Stimulated activated naive CD4-positive, alpha-beta T cell (primary cell): ENCODE data around the gene ZNF100.
"Not testable (repeated sequence)": the region's sequence is repeated elsewhere in the genome, so short reads cannot be mapped to it uniquely, and the experiment has no call there.

Source experiments
- DNase-seq, 6 experiments: peaks; one replicate each; lab custom pipeline; 2025; lab: John Stamatoyannopoulos, UW

The ZNF100 gene

GRCh38 chr19:21767065-21767800 is at the start of gene ZNF100:
Gene ZNF100 (minus strand): TSS chr19:21767579. CDS start chr19:21767429, 150 bp downstream.
- peak; percentile 70 to 86 (median 78) for DNase-seq

DNA sequence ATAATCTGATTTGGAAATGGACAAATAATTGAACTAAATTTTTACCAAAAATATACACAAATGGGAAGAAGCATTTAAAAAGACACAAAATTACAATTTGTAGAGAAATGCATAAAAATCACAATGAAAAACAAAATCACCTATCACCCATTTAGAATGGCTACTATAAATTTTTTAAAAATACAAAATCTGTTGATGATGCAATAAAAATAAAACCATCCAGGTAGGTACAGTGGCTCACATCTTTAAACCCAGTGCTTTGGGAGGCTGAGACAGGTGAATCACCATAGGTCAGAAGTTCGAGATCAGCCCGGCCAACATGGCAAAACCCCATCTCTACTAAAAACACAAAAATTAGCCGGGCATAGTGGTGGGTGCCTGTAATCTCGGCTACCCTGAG is 45.1 kb upstream of the ZNF100 start:
- no peak for DNase-seq

DNA sequence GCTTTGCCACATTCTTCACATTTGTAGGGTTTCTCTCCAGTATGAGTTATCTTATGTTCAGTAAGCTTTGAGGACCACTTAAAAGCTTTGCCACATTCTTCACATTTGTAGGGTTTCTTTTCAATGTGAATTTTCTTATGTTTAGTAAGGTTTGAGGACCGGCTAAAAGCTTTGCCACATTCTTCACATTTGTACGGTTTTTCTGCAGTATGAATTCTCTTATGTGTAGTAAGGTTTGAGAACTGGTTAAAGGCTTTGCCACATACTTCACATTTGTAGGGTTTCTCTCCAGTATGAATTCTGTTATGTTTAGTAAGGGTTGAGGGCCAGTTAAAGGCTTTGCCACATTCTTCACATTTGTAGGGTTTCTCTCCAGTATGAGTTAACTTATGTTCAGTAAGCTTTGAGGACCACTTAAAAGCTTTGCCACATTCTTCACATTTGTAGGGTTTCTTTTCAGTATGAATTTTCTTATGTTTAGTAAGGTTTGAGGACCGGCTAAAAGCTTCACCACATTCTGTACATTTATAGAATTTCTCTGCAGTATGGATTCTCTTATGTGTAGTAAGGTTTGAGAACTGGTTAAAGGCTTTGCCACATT is 41.1 kb upstream of the ZNF100 start:
- not testable (repeated sequence) for DNase-seq

DNA sequence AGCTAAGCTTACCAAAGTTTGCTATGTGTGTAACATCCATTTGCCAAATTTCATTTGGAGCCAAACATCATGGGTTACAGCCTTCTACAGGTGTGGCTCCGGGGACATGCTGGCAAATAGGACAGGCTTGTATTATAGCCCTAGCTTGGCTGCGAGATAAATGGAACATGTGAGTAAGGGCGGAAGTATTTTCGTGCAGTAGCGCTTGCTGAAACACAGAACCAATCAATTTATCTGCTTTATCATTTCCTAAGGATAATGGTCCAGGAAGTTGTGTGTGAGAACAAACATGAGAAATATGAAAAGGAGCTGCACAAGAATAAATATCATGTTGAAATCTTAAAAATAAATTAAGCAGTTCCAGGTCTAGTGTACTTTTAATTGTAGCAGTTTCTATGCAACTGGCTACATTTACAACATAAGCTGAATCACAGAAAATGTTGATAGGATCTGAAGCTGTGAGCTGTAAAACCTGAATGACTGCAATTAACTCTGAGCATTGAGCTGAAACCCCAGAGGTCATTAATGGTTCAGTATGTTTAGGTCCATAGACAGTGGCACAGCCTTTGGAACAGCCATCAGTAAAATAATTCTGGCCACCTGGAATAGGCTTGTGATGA is 22.2 kb upstream of the ZNF100 start:
- DNase-seq = no peak

- DNase-seq = no peak
Measured at GRCh38 chr19:21786936-21787335, 19.6 kb upstream of the ZNF100 start.

DNA sequence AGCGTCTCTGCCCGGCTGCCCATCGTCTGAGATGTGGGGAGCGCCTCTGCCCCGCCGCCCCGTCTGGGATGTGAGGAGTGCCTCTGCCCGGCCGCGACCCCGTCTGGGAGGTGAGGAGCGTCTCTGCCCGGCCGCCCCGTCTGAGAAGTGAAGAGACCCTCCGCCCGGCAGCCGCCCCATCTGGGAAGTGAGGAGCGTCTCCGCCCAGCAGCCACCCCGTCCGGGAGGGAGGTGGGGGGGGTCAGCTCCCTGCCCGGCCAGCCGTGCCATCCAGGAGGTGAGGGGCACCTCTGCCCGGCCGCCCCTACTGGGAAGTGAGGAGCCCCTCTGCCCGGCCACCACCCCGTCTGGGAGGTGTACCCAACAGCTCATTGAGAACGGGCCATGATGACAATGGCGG is 8.4 kb upstream of the ZNF100 start:
- DNase-seq = not testable (repeated sequence)

DNA sequence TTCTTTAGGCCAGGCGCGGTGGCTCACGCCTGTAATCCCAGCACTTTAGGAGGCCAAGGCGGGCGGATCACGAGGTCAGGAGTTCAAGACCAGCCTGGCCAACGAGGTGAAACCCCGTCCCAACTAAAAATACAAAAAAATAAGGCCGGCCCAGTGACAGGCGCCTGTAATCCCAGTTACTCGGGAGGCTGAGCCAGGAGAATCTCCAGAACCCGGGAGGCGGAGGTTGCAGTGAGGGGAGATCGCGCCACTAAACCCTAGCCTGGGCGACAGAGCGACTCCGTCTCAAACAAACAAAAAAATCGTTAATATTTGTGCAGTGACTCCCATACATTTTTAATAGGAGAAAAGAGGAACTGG is 694 bp downstream of the ZNF100 start:
- DNase-seq = peak in 1 of 6 experiments; percentile 11

DNA sequence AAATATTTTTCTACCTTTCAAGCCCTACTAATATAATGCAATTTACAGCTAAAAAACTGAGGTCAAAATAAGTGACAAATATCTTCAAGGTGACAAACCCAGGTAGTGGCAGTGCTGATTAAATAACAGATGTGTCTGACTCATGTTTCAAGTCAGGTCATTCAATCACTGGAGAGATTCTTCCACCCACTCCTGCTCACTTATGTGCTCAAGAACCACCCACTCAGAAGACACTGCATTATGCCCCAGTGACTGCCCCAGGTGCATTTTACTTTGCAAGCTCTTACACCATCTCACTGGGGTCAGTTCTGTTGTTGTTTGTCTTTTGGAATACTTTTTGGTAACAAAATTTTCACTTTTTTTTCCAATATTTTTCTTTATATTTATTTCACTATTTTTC is 2.2 kb downstream of the ZNF100 start:
- DNase-seq = no peak

DNA sequence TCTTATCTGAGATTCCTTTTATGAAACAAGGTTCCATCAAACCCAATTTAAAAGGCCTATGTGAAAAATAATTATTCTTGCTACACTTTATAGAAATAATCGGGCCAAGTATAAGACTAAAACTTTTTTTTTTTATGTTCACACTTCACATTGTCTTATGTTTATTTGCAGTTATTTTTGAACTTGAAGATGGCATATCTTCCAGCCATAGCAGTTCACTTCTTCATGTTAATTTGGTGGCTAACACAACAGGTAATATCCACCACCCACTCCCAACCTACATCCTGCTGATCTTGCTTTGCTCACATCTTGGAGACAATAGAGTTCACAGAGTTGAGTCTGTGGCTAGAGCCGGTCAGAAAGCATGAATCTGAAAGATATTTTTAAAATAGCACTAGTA is 5.8 kb downstream of the ZNF100 start:
- DNase-seq = not testable (repeated sequence)

DNA sequence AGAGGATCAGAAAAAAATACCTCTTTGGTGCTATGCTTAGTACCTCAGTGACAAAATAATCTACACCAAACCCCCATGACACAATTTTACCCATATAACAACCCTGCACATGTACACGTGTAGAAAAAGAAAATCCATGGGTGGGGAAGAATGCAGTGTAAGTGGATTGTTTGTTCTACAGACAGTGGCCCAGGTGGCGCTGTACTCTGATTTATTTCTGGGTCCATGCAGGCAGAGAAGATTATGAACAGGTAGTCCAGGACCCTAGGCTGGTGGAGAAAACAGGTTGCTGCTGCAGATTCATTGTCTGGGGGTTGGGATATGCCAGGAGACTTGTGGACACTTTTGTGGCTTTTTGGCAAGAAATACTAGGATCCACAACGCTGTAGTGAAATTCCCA is 9.1 kb downstream of the ZNF100 start:
- DNase-seq = no peak

GRCh38 chr19:21755555-21755954 is 11.8 kb downstream of the ZNF100 start:
- not testable (repeated sequence) for DNase-seq

DNA sequence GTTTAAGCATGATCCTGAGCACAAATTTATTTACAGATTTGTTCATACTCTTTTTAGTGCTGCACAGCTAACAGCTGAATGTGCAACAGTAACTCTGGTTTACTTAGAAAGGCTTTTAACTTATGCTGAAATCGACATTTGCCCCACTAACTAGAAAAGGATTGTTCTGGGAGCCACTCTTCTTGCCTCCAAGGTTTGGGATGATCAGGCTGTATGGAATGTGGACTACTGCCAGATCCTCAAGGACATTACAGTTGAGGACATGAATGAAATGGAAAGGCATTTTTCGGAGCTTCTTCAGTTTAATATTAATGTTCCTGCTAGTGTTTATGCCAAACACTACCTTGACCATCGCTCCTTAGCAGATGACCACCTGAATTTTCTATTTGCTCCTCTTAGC is 16.0 kb downstream of the ZNF100 start:
- no peak for DNase-seq

- DNase-seq = no peak
Measured at GRCh38 chr19:21750586-21751128, 16.7 kb downstream of the ZNF100 start.

- no peak for DNase-seq
Measured at GRCh38 chr19:21749090-21749489, 18.3 kb downstream of the ZNF100 start.

GRCh38 chr19:21748088-21748487 is 19.3 kb downstream of the ZNF100 start:
- no peak for DNase-seq

- DNase-seq = no peak
Measured at GRCh38 chr19:21740559-21740958, 26.8 kb downstream of the ZNF100 start.

DNA sequence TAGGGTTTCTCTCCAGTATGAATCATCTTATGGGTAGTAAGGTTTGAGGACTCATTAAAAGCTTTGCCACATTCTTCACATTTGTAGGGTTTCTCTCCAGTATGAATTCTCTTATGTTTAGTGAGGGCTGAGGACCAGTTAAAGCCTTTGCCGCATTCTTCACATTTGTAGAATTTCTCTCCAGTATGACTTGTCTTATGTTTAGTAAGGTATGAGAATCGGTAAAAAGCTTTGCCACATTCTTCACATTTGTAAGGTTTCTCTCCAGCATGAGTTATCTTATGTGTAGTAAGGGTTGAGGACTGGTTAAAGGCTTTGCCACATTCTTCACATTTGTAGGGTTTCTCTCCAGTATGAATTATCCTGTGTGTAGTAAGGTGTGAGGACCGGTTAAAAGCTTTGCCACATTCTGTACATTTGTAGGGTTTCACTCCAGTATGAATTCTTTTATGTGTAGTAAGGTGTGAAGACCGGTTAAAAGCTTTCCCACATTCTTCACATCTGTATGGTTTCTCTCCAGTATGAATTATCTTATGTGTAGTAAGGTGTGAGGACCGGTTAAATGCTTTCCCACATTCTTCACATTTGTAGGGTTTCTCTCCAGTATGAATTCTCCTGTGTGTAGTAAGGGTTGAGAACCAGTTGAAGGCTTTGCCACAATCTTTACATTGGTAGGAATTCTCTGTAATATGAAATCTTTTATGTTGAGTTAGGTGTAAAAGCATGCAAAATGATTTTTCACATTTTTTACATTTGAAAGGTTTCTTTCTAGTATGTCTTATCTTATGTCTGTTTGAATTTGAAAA is 40.2 kb downstream of the ZNF100 start:
- not testable (repeated sequence) for DNase-seq

GRCh38 chr19:21713761-21714160 is 53.6 kb downstream of the ZNF100 start:
- DNase-seq = no peak

- no peak for DNase-seq
Measured at GRCh38 chr19:21709464-21709863, 57.9 kb downstream of the ZNF100 start.

DNA sequence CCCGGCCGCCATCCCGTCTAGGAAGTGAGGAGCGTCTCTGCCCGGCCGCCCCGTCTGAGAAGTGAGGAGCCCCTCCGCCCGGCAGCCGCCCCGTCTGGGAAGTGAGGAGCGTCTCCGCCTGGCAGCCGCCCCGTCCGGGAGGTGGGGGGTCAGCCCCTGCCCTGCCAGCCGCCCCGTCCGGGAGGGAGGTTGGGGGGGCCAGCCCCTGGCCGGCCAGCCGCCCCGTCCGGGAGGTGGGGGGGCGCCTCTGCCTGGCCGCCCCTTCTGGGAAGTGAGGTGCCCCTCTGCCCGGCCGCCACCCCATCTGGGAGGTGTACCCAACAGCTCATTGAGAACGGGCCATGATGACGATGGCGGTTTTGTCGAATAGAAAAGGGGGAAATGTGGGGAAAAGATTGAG is 59.5 kb downstream of the ZNF100 start:
- not testable (repeated sequence) for DNase-seq

GRCh38 chr19:21707065-21707464 is 60.3 kb downstream of the ZNF100 start:
- no peak for DNase-seq

DNA sequence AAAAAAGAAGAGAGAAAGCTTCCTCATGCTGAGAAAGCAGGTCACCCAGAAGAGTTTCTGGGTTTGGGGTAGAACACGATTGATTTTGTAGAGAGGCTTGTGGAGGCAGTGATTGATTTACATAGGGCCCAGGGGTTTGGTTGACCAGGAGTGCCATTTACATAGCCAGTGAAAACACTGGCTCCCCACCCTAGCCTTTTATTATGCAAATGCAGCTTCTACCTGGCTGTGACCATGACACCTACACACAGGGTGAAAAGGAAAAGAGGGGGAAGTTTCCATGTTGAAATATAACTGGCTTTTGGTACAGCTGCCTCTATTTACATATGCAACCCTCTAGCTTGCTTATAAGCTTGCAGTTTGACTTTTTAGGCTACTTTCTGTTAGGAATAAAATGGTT is 62.0 kb downstream of the ZNF100 start:
- DNase-seq = no peak
